Measurements from ENCODE around the gene CUBN. TPM values are rescaled to one million over a fixed set of nuclear protein-coding genes. Genes with fewer than 3 reads are reported as not detected.

The CUBN gene
- total and polyA plus RNA-seq, 2 of the 13 experiments (the other 11 are each of a cell fraction or from before 2014, with no cell fraction given): 0.27 to 0.32 TPM

- no peak overlapping the region for H2AFZ ChIP-seq (ENCODE audit: low read length)
- no peaks in the 10 kb centered on the region for H3K36me3 ChIP-seq (replicated peaks in 1 of 2; ENCODE audit: control insufficient read depth in 1 of 2, insufficient read depth in 2 of 2, low read length in 2 of 2)
- DNase-seq (ENCODE audit: low spot score) (no peak), FAIRE-seq (no peak), ATAC-seq (no peak)
- TF ChIP-seq CEBPB (IDR thresholded peaks at IDR 0.05; ENCODE audit: borderline replicate concordance, low read depth, low read length) (peak; percentile 44; the same call in 1 of the 2 replicates), MED1 (CRISPR knock-in tag; IDR thresholded peaks at IDR 0.05) (no peak)
- intact Hi-C loops (cut with micrococcal nuclease; ENCODE audit: unreplicated experiment) (loop anchor here (5.0 kb wide), 1 partner anchor 318 kb away; no protein-coding TSS in a partner anchor), in situ Hi-C loops (cut with HindIII; ENCODE audit: extremely low pct_ligation_motif_present, low pct_unique_long_range_greater_than_20kb) (no loop called here)
- no peak overlapping the region for H3K9ac ChIP-seq (ENCODE audit: insufficient read depth, low read depth, low read length)
- no TSS peak for BruUV-seq (replicated peaks)
- H3K27ac ChIP-seq (ENCODE audit: extremely low read length, insufficient read depth, low read length): no peak overlapping the region
- 63% methylated on average over 4 of the region's 4 CpGs for WGBS (ENCODE audit: low lambda C conversion rate)
- ChIA-PET CTCF (ENCODE audit: low intra/inter-chr PET ratio, low total read pairs) (no interaction called here), POLR2A (no interaction called here)
- no peak overlapping the region for H3K4me2 ChIP-seq (ENCODE audit: low read depth, low read length)
- no peaks in the 10 kb centered on the region for H3K27me3 ChIP-seq (ENCODE audit: control insufficient read depth in 1 of 2, insufficient read depth in 2 of 2, low read length in 2 of 2)
- no peaks in the 10 kb centered on the region for H3K79me2 ChIP-seq (ENCODE audit: insufficient read depth, low read length)
- H3K4me3 ChIP-seq (replicated peaks in 1 of 3; ENCODE audit: insufficient read depth in 1 of 3, low read depth in 2 of 3, low read length in 3 of 3): no peak overlapping the region
- no peaks in the 10 kb centered on the region for H4K20me1 ChIP-seq (ENCODE audit: insufficient read depth, low read length)
- no peaks in the 10 kb centered on the region for H3K9me3 ChIP-seq (ENCODE audit: low read length)
- no peaks in the 10 kb centered on the region for H3K4me1 ChIP-seq (ENCODE audit: insufficient read depth, low read length)
Measured at GRCh38 chr10:16853809-16854208, 275.8 kb downstream of the CUBN start.

- TF ChIP-seq TRIM24 (CRISPR knock-in tag; IDR thresholded peaks at IDR 0.05): no peak
- peak; percentile 67 for TF ChIP-seq STAG1 (CRISPR knock-in tag; IDR thresholded peaks at IDR 0.05)
- no peak for TF ChIP-seq FOXA1 (IDR thresholded peaks at IDR 0.05)
- TF ChIP-seq FOXA1 (CRISPR knock-in tag; IDR thresholded peaks at IDR 0.05): 0 out of 2 replicates have a peak, but pooled peaks have one; percentile 8
- TF ChIP-seq, protein P1, sequence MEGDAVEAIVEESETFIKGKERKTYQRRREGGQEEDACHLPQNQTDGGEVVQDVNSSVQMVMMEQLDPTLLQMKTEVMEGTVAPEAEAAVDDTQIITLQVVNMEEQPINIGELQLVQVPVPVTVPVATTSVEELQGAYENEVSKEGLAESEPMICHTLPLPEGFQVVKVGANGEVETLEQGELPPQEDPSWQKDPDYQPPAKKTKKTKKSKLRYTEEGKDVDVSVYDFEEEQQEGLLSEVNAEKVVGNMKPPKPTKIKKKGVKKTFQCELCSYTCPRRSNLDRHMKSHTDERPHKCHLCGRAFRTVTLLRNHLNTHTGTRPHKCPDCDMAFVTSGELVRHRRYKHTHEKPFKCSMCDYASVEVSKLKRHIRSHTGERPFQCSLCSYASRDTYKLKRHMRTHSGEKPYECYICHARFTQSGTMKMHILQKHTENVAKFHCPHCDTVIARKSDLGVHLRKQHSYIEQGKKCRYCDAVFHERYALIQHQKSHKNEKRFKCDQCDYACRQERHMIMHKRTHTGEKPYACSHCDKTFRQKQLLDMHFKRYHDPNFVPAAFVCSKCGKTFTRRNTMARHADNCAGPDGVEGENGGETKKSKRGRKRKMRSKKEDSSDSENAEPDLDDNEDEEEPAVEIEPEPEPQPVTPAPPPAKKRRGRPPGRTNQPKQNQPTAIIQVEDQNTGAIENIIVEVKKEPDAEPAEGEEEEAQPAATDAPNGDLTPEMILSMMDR (CRISPR knock-in tag; IDR thresholded peaks at IDR 0.05): peak; percentile 56
- peak; percentile 14; the same call in 1 of the 2 replicates for TF ChIP-seq SMC3 (IDR thresholded peaks at IDR 0.05; ENCODE audit: low read length)
- no peak for TF ChIP-seq ZNF276 (CRISPR knock-in tag; IDR thresholded peaks at IDR 0.05; ENCODE audit: low read depth)
- ChIA-PET CTCF (ENCODE audit: low intra/inter-chr PET ratio, low total read pairs) (no interaction called here), POLR2A (no interaction called here)
- H3K9ac ChIP-seq (ENCODE audit: insufficient read depth, low read depth, low read length): no peak overlapping the region
- no peak for FAIRE-seq
- 20% methylated on average over 4 of the region's 4 CpGs for WGBS (ENCODE audit: low lambda C conversion rate)
- H4K20me1 ChIP-seq (ENCODE audit: insufficient read depth, low read length): no peaks in the 10 kb centered on the region
- H3K27me3 ChIP-seq (ENCODE audit: control insufficient read depth in 1 of 2, insufficient read depth in 2 of 2, low read length in 2 of 2): no peaks in the 10 kb centered on the region
- H3K4me2 ChIP-seq (ENCODE audit: low read depth, low read length): no peak overlapping the region
- BruUV-seq (replicated peaks): no TSS peak
- H3K4me1 ChIP-seq (ENCODE audit: insufficient read depth, low read length): no peaks in the 10 kb centered on the region
- H3K27ac ChIP-seq (ENCODE audit: extremely low read length, insufficient read depth, low read length): no peak overlapping the region
- ATAC-seq: peak; percentile 48; the same call in 2 of the 3 replicates
- no peaks in the 10 kb centered on the region for H3K79me2 ChIP-seq (ENCODE audit: insufficient read depth, low read length)
- H3K9me3 ChIP-seq (ENCODE audit: low read length): no peaks in the 10 kb centered on the region
- peak; percentile 10 for DNase-seq (ENCODE audit: low spot score)
- H2AFZ ChIP-seq (ENCODE audit: low read length): no peak overlapping the region
- no peaks in the 10 kb centered on the region for H3K36me3 ChIP-seq (replicated peaks in 1 of 2; ENCODE audit: control insufficient read depth in 1 of 2, insufficient read depth in 2 of 2, low read length in 2 of 2)
- H3K4me3 ChIP-seq (replicated peaks in 1 of 3; ENCODE audit: insufficient read depth in 1 of 3, low read depth in 2 of 3, low read length in 3 of 3): no peak overlapping the region
- in situ Hi-C loops (cut with HindIII; ENCODE audit: extremely low pct_ligation_motif_present, low pct_unique_long_range_greater_than_20kb): no loop called here
- intact Hi-C loops (cut with micrococcal nuclease; ENCODE audit: unreplicated experiment): loop anchor here (5.0 kb wide), 1 partner anchor 319 kb away; no protein-coding TSS in a partner anchor
Measured at GRCh38 chr10:16853201-16853600, 276.4 kb downstream of the CUBN start.
